GM18861 (cell line): Measurements from ENCODE around the gene ATP1B4.

Source experiments
- ATAC-seq: cut with Tn5 transposase; IDR thresholded peaks from one replicate; pipeline ENCODE4 v1.9.1; 2021; ENCODE audit not compliant: unreplicated experiment

ATP1B4 gene

DNA sequence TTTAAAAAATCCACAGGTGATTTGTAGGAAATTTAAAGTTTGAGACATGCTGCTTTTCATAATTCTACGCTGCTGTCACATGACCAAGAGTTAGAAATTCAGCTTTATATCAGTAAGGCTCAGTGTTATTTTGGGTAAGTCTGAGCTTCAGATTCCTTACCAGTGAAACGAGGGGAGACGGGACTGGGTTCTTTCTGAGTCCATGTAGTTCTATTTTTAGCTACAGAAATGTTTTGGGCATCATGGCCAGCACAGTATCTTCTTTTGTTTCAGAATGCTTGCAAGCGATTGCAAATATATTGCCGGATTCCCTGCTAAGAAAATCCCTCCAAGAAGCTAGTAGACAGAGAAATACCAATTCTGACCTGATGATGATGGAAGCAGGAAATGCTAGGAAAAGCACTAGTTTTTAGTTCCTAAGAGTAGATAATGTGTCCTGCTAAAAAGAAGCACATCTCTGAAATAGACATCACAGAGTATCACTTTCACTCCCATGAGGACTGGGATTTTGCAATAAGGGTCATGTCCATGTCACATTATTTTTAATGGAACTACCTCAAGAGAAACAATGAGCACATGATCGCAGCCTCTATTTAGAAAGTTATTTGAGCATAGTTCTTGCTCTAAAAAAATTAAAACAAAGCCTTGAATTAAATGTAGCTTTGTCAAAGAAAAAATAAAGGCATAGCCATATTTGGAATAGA is 10.9 kb downstream of the ATP1B4 start:
- ATAC-seq: no peak

DNA sequence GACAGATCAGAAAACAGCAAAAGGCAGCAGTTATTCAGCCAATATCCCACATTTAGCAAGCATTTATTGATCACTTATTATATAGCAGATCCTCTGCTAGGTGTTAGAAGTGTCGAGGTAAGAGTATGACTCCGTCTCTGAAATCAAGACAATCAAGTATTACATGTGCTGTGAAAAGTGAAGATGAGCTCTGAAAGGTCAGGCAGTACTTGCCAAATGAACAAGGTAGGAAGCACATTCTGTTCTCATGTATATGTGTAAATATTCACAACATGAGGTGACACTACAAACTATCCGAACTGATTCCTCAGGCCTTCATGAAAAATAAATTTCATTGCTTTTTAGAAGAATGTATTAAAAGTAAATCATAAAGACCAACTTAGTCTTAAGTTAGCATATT is 15.3 kb downstream of the ATP1B4 start:
- no peak for ATAC-seq

DNA sequence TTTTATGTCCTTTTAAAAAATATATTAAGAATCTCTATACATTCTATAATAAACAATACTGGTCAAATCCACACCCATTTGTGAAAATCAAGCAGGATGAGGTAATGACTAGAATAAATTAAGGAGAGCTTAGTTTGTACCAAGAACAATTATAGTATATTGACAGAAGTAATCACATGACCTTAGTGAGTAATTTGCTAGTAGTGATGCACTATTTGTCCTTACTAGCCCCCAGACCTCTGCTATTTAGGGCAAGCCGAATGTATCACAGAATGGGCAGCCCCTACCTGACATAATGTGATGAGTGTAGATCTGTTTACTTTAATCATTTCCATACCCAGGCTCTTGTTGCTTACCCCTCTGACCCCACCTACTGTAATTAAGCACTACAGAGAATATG is 15.8 kb downstream of the ATP1B4 start:
- no peak for ATAC-seq

DNA sequence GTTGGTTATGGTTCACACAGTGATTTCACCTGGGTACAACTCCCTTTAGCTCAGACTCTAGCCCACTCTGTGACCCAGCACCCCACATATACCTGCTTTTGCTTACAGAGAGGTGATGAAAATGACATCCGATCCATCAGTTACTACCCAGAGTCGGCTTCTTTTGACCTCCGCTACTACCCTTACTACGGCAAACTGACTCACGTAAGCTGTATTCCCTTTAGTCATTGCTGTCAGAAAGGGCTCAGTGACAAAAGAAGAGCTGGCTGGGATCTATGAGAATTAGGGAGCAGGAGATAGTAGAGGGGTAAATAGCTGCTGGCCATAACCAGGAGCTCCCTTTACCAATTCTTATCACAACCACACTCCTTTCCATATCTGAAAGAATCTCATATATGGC is 16.7 kb downstream of the ATP1B4 start:
- ATAC-seq: no peak

GRCh38 chrX:120379937-120380681 is 18.2 kb downstream of the ATP1B4 start:
- ATAC-seq: no peak

GRCh38 chrX:120380699-120381098 is 18.8 kb downstream of the ATP1B4 start:
- peak; percentile 80 for ATAC-seq

- no peak for ATAC-seq
Observed at GRCh38 chrX:120401301-120401700, 39.4 kb downstream of the ATP1B4 start.

- no peak for ATAC-seq
Observed at GRCh38 chrX:120402369-120402768, 40.5 kb downstream of the ATP1B4 start.

- ATAC-seq: no peak
Observed at GRCh38 chrX:120406638-120407037, 44.7 kb downstream of the ATP1B4 start.

- ATAC-seq: no peak
Observed at GRCh38 chrX:120408168-120408567, 46.3 kb downstream of the ATP1B4 start.

GRCh38 chrX:120419463-120419862 is 57.6 kb downstream of the ATP1B4 start:
- no peak for ATAC-seq

DNA sequence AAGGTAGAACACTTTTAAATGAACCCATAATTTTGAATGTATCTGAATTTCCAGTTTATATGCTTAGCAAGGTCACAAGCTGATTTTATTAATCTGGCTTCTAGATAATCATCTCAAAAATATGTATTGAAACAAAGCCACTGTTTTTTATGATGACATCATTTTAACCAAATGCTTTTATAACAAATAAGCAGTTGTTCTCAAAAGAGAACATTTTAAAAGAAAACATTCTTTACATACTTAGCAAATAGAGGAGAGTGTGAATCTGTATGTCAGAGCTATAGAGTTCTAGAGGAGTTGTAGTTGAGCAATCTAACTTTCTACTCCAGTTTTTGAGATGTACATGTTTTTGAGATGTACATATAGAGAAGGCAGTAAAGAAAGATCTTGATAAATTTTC is 64.7 kb downstream of the ATP1B4 start:
- no peak for ATAC-seq

DNA sequence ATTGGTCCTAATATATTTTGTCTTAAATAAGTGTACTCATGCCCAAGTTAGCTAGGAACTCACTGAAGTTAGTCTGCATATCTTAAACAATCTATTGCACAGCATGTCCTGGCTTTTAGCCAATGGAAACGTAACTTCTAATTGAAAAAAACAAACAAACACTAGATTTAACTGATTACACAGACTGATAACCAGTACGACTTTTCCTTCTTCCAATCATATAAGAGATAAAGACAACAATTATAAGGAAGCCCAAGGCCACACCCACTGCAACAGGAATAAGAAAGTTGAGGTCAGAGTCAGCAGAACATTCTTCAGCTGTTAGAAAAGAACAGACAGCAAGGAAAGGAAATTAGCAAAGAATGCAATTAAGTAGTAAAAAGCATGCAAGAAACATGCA is 66.4 kb downstream of the ATP1B4 start:
- ATAC-seq: no peak

GRCh38 chrX:120429776-120430540 is 68.1 kb downstream of the ATP1B4 start:
- peak; percentile 73 for ATAC-seq
